GM10847 (cell line): Measurements from ENCODE around the gene LBP.

Experiments
- POLR2A ChIP-seq: IDR thresholded peaks from 2 replicates; pipeline ENCODE4 v1.6.1; 2011; ENCODE audit not compliant: insufficient read length; ENCODE audit errors: extremely low read depth

Gene LBP

DNA sequence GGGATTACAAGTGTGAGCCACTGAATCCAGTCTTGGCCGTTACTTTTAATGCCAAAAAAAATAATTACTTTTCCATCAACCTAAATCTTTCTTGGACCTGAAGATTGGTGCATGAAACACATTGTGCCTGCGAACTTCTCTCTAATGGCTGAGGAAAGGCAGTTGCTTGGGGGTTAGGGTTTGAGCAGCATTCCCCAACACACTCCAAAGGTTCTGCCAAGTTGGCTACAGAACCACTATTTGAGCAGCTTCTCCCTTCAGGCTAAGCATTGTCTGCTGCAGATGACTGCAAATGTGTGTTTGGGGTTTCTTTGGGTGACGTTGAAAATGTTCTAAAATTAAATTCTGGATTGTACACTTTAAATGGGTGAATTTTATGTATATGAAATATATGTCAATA is 6.3 kb upstream of the LBP start:
- TF ChIP-seq POLR2A = no peak

DNA sequence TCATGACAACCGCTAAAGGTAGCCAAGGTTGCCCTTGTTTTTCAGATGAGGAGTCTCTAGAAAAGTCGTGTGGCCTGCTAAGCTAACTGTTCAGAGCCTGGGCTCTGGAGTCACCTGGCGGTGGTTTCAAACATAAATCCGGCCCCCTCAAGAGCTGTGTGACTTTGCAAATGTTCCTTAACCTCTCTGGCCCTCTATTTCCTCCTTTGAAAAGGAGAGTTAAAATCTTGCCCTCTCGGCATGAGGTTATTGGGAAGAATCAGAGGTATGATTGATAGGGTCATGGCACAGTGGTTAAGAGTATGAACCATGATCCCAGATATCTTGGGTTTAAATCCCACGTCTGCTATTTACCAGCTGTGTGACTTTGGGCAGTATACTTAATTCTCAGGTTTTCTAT is 5.6 kb upstream of the LBP start:
- no peak for TF ChIP-seq POLR2A

DNA sequence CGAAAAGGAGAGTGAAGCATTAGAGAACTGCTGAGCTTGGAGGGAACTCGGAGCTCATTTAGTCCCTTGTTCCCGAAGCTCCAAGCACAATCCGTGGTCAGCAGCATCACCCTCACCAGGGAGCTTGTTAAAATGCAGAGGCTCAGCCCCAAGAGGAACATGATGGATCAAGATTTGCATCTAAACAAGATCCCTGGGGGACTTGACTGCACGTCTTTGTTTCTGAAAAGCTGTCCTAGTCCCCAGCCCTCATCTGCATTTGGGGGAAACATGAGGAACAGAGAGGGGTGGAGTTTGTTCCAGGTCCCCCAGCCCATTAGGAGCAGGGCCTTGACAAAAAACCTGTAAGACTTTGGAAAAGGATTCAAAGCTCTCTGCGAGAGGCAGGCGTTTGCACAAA is 4.1 kb upstream of the LBP start:
- no peak for TF ChIP-seq POLR2A

DNA sequence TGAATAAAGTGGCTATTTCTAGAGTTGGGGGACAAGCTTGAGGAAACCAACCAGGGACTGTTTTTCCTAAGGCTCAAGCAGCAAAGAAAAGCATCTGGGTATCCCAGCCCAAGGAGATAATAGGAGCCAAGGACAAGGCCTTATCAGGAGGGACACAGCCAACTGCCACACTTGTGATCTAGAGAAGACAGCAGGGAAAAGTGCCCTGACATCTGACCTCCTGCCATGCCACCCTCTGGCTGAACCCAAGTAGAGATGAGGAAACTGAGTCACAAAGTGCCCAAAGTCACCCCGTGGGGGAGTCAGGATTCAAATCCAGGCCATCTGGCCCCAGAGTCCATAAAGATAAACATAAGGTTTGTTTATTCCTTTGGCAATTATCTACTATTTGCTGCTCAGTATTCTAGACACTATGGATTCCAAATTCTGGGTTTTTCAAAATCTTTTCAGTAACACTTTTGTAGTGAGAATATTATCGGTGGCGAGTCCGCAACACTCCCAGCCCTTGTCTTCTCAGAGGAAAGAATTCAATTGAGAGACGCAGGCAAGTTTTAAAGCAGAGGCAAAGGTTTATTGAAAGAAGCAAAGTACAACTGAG is 3.5 kb upstream of the LBP start:
- TF ChIP-seq POLR2A = no peak

DNA sequence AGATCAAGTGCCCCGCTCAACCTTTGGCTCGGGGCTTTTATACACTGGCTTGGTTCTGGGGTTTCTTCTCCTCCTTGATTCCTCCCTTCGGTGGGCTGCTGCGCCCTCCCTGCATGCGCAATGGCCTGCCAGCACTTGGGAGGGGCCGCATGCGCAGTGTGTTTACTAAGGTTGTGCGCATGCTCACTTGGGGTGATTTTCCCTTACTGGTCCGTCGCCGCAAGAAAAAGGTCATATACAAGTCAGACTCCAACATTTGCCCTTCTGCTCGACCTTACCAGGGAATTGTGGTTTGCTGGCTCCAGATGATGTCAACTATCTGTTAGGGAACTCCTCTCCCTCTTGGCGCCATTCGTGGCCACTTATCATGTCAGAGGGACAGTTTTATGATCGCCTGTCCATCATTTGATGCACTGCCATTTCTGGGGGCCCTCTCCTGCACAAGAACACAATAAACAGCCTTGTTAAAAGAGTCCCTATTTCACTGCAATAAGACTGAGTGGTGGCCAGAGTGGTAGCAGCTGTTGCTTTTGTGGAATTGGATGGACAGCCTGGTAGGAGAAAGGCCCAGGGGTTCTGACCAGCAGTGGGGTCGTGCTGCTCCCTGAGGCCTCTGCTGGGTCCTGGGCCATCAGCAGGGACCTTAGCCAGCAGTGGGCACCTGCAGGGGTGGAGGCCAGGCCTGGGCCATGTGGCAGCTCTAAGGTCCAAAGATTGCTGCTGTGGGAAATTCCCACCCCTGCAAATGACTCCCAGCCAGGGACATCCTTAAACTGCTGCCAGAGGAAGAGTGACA is 2.8 kb upstream of the LBP start:
- TF ChIP-seq POLR2A = no peak

DNA sequence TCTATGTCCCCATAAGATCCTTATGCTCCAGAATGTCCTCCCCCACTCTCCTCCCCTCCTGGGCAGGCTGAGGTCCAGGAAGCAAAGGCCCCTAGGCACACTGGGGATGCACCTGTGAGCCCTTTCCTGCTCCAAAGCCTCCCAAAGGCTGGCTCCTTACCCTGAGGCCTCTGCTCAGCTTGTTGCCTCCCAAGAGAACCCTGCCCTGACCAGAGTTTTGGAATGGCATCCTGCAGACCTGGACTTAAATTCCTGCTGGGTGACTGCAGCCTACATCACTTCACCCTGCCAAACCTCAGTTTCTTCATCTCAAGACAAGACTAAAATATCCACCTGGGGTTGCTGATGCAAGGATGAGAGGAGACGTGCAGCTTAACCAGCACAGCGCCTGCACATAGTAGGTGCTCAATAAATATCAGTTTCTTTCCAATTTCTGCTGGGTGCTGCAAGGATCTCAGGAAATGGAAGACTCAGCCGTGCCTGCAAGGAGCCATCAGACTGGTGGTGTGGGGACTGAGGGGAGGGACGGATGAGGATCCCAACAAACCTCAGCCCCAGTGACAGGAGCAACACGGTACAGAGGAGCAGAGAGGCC is 2.1 kb upstream of the LBP start:
- no peak for TF ChIP-seq POLR2A

DNA sequence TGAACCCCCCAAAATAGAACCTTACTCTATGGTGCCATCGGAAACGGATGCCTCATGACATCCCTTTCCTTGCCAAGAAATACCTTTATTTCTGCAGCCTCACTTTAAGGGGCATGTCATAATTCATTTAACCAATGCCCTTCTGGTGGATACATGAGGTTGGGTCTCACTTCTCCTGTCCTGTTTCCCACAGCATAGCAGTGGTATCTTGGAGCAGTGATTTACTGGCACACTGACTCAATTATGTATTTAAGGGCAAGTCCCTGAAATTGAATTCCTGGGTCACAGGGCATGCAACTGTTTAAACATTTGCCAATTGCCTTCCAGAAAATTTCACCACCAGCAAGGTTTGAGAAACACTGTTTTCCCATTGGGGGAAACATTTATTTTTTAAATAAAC is 639 bp upstream of the LBP start:
- TF ChIP-seq POLR2A = no peak

DNA sequence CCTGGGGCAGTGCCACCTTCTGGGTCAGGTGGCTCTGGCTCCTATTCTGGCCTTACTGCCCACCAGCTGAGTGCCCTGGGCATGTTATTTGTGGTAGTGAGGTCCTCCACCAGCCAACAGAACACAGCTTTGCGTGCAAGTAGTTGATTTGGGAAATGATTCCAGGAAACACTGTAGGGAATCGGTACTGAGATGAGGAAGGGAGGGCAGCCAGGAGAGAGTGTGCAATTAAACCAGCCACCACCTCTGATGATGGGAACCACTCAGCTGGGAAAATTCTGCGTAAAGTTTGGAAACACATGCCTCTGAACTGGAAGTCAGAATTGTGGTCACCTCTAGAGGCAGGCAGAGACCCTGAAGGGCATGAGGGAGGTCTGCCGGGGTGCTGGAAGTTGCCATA is 459 bp downstream of the LBP start:
- TF ChIP-seq POLR2A = no peak

DNA sequence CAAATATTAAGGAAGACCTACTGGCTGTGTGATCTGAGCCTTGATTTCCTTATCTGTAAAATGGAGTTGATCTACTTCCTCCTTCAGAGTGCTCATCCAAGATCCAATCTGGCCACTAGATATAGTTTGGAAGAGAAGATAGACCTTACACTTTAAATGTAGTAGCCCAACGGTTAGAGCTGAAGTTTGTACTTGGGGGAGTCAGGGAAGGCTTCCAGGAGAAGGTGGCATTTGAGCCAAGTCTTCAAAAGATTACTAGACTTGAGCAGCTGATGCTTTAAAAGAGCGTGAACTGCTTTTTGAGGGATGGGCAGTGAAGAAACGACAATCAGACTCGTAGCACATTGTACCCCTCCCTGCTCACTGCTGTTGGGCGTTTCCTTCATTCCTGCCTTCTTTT is 3.6 kb downstream of the LBP start:
- no peak for TF ChIP-seq POLR2A

DNA sequence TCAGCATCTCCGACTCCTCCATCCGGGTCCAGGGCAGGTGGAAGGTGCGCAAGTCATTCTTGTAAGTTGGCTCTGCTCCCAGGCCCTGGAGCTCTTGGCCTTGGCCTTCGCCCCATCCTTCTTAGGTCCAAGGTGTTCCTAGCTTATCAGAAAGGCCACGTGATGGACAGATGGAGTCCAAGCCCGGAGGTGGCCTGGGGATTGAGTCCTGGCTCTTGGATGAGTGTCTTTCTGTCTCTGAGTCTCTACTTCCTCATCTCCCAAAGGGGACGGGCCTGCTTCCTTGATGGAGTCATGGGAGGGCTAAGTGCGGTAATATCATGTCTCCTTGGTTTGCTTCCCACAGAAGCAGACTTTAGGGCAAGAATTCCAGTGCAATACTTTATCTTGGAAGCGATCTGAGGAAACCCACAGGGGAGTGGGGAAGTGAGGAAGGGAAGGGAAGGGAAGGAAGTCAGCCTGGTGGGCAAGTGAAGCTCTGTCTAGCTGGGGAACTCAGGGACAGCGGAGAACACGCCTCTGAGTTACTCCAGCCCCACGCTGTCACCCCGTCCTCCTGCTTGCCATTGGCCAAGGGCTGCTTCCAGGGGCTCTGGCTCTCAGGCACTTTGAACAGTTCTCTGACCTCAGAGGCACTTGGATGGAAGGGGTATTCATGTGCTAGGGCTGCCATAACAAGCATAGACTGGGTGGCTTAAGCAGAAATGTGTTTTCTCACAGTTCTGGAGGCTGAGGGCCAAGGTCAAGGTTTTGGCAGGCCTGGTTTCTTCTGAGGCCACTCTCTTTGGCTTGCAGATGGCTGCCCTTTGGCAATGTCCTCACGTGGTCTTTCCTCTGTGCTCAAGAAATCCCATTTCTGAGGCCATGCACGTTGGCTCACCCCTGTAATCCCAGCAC is 4.8 kb downstream of the LBP start:
- TF ChIP-seq POLR2A = no peak

DNA sequence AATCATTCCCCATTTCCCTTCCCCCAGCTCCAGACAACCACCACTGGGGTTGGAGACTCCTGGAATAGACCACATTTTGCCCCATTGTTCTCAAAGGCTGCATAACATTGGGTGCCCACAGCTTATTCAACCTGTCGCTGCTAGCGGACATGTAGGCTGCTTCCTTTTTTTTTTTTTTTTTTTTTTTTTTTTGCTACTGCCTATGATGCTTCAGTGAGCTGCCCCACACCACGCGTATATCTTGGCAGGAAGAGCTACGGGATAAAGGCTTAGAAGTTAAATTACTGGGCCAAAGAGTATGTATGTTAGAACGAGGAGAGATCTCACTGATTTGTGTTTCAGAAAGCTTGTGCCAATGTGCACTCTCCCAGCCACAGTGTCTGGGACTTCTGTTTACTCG is 7.0 kb downstream of the LBP start:
- TF ChIP-seq POLR2A = no peak

DNA sequence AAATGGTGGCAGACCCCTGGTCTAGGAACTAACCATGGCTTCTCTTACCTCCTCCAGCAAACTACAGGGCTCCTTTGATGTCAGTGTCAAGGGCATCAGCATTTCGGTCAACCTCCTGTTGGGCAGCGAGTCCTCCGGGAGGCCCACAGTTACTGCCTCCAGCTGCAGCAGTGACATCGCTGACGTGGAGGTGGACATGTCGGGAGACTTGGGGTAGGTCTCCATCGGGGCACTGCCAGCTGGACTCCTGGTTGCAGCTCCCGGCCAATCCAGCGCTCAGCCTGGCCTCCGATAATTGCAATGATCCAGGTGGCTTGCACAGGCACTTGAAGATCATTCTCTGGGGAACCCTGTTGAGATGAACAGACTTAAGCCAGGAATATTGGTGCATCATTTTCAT is 7.9 kb downstream of the LBP start:
- TF ChIP-seq POLR2A = no peak

DNA sequence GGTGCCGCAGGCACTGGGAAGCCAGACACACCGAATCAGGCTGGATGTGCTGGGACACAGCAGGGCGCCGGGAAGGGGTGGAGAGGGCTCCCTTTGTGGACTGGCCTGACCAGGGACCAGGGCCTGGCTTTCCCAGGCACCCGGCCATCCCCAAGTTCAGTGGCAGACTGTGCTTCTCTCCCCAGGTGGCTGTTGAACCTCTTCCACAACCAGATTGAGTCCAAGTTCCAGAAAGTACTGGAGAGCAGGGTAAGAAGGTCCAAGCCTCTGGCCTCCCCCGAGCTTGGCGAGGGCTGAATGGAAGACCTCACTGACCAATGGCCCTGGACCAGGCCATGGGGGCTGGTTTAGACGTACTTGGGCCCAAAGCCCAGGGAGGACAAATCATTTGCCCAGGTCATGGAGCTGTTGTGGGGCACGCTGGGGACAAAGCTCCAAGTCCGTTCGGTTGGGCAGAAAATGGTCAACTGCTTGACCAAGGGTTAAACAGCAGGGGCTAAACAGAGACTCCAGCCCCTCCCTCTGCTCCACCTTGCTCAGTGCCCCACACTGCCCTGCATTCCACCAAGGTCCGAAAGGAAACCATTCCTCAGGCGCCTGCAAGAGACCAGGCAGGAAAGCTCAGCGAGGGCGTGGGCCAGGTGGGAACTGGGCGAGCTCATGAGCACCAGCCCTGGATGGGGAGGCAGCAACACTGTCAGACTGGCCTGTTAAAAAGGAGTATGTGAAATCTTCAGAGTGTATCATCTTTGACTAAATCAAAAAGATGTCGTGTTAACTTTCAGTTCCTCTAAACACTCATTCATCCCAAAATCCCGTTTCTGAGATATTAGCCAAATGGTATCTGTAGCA is 9.1 kb downstream of the LBP start:
- TF ChIP-seq POLR2A = no peak

DNA sequence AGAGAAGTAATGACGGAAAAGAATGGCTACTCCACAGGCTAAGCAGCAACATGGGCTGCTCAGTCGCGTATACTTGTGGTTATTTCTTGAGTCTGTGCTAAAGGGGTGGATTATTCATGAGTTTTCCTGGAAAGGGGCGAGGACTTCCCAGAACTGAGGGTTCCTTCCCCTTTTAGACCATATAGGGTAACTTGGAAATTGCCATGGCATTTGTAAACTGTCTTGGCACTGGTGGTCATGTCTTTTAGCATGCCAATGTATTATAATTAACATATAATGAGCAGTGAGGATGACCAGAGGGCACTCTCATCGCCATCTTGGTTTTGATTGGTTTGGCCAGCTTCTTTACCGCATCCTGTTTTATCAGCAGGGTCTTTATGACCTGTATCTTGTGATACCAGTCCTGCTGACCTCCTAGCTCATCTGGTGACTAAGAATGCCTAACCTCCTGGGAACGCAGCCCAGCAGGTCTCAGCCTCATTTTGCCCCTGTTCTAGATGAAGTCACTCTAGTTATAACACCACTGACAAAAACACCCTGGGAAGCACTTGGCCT is 11.4 kb downstream of the LBP start:
- TF ChIP-seq POLR2A = no peak

DNA sequence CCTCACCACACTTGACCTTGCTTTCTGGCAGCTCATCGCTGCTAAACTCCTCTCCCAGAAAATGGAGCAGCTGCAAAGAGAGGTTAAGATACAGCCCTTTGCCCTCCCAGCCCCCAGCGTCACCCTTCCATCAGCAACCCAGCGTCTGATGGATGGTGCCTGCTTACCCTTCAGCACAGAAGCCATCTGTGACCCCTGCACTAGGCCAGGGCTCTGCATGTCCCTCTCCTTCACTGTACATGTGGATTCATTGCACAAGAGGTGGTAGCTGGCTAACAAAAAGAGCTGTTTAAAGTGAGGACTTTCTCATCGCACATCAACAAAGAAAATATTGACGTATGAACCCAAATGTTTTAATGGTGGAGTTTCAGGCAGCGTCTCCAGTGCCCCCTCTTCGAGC is 12.3 kb downstream of the LBP start:
- no peak for TF ChIP-seq POLR2A
